HG02852 (cell line): ENCODE measurements around the gene UPF3A.
"Not testable (repeated sequence)": the region's sequence is repeated elsewhere in the genome, so short reads cannot be mapped to it uniquely, and the experiment has no call there.

Source experiments
- ATAC-seq: cut with Tn5 transposase; IDR thresholded peaks from one replicate; pipeline ENCODE4 v1.9.1; 2021; ENCODE audit warnings: mild to moderate bottlenecking, moderate library complexity; ENCODE audit not compliant: unreplicated experiment

UPF3A gene, protein sequence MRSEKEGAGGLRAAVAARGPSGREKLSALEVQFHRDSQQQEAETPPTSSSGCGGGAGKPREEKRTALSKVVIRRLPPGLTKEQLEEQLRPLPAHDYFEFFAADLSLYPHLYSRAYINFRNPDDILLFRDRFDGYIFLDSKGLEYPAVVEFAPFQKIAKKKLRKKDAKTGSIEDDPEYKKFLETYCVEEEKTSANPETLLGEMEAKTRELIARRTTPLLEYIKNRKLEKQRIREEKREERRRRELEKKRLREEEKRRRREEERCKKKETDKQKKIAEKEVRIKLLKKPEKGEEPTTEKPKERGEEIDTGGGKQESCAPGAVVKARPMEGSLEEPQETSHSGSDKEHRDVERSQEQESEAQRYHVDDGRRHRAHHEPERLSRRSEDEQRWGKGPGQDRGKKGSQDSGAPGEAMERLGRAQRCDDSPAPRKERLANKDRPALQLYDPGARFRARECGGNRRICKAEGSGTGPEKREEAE

DNA sequence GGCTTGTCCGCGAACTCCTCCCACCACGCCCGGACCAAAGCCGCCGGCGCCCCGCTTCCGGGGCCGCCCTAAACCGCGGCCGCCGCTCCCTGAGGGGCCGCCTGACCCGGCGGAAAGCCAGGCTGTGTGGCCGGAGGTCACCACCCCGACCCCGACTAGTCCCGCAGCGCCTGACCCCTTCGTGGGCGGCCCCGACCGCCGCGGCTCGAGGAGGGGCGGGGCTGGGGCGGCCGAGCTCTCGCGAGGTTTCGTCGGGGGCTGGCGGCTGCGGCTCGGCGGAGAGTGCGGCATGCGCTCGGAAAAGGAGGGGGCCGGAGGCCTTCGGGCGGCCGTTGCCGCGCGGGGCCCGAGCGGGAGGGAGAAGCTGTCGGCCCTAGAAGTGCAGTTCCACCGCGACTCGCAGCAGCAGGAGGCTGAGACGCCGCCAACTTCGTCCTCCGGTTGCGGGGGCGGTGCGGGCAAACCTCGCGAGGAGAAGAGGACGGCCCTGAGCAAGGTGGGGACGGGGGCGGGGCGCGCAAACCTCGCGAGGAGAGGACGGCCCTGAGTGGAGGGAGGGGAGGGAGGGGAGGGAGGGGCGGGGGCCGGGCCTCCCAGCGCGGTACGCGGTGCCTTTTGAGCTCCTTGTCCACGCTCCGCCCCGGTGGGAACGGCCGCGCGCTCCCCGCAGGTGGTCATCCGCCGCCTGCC is at the start of gene UPF3A:
TSS of gene UPF3A (plus strand) at position 251 of the 690 bp plus-strand sequence. CDS start at position 290, 39 bp downstream.
- ATAC-seq = peak; percentile 67

DNA sequence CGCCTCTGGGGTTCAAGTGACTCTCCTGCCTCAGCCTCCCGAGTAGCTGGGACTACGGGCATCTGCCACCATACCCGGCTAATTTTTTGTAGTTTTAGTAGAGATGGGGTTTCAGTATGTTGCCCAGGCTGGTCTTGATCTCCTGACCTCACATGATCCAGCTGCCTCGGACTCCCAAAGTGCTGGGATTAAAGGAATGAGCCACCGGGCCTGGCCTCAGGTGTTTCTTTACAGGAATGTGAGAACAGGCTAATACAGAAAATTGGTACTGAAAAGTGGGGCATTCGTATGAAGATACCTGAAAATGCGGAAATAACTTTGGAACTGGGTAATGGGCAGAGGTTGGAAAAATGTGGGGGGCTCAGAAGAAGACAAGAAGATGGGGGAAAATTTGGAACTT is 49.5 kb upstream of the UPF3A start:
- ATAC-seq = no peak

DNA sequence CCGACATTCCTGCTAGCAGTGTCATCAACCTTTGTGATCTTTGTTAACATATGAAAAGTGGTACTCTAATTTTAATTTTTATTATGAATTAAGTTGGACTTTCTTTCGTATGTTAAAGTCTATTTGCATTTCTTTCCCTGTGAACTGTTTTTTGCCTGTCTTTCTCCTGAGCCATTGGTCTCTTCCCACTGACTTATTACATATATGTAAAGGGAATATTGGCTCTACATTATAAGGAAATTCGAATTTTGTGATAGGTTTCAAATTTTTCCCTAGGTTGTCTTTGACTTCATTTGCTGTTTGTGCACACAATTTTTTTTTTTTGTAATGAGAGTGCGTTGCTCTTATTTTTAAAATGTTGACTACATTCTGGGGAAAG is 47.1 kb upstream of the UPF3A start:
- no peak for ATAC-seq

DNA sequence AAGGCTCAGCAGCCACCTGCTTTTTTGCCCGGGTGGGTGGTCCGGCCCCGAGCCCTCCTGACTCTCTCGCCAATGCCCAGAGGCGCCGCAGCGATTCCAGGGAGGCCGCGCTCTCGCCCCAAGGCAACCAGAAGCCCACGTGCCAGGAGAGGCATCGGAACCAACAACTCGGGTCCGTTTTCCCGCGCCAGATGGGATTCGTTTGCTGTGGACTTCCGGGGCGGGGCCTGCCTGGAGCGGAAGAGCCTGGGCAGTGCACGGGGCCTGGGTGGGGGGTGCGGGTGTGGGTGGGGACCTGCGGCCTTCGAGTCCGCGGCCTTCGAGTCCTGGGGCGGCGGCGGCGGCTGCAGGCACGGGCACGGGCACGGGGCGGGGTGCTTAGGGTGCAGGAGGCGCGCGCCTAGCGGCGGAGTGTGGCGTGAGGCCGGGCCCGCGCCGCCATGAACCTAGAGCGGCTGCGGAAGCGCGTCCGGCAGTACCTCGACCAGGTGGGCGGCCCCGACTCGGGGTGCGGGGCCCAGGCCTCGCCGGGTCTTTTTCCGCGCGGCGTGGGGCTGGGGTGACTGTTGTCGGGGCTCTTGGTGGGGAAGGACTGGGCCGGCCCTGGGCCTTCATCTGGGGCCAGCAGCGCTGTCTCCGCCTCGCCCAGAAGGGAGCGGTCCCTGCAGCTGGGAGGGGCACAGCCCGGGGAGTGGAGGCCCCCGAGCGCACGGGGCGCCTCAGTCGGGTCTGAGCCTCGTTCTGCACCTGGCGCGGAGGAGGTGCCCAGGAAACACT is 46.6 kb upstream of the UPF3A start, which contains the start of gene CDC16:
TSS of gene CDC16 (plus strand) at position 253 of the 777 bp plus-strand sequence. CDS start at position 441, 188 bp downstream.
- ATAC-seq = peak; percentile 95

DNA sequence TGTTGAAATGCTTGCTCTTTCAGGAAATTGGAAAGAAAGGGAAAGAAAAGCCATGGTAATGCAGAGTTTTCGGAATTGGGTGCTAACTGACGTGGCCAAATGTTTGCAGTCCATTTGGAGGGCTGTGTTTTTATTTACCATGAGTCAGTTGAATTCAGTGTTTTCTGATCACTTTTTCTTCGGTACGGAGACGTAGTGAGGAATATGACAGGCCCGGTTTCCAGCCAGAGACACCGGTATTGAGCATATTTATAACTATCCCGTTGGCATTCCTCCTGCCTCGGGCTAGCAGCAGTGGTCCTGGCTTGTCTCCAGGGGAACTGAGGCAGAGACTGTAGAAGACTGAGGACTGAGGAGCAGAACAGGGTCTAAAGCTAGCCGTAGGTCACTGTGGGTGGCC is 45.7 kb upstream of the UPF3A start:
- ATAC-seq = no peak

DNA sequence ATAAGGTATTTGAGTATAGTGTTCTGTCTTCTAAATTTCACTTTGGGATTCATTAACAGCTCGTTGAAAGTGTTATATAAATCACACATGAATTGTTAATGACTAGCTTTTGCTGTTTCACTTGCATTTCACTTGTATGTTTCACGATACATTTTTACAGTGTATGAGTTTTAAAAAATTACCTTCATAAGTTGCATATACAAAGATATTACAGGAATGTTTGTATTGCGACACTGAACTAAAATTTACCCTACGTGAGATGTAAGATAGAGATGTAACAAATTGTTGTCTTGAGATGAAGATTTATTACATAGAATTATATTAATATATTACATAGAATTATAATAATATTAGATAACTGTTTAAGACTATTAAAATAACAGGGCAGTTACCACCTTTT is 45.2 kb upstream of the UPF3A start:
- no peak for ATAC-seq

DNA sequence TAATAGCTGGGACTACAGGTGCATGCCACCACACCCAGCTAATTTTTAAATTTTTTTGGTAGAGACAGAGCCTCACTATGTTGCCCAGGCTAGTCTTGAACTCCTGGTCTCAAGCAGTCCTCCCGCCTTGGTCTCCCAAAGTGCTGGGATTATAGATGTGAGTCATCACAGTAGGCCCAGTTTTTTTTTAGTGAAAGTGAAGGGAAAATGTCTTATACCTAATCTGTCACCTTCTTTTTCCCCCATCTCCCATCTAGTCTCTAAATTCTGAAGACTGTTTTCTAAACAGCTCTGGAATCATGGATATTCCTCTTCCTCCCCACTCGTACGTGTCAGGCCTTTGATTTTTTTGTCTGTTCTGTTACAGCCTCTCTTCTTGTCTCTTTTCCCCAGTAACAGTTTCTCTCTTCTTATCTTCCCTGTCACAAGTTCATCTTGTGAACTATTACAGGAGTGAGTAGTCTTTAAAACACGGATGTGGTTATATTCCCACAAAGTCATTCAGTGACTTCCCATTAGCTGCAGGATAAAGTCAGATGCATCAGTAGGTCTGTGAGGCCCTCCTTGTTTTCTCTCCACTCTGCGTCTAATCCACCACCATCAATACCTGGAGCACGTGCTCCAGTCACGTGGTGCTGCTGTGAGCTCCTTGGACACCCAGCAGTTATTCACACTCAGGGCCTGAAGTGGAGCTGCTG is 43.8 kb upstream of the UPF3A start:
- no peak for ATAC-seq

DNA sequence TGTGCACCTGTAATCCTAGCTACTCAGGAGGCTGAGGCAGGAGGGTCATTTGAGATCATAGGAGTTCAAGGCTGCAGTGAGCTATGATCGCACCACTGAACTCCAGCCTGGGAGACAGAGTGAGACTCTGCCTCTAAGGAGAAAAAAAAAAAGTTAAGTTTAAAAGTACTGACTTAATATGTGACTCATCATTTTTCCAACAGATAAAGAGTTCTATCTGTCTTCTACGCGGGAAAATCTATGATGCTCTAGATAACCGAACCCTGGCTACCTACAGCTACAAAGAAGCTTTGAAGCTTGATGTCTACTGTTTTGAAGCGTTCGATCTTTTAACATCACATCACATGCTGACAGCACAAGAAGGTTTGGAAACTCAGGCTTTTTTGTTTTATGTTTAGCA is 39.5 kb upstream of the UPF3A start:
- ATAC-seq = no peak

DNA sequence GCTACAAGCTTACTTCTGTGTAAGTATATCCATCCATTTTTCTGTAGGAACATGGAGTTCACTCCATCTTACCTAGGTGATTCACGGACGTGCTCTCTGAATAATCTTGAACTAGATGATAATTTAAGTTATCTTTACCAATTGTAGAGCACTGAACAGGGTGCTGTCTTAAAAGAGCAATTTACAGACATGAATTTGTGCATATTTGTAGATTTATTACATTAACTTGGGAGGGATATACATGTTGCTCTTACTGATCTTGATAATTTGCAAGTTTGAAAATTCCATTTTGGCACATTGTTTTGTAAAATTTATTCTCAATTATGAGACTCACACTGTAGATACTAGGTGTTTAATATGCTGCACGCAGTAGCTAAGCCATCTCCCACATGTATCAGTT is 37.4 kb upstream of the UPF3A start:
- ATAC-seq = no peak

DNA sequence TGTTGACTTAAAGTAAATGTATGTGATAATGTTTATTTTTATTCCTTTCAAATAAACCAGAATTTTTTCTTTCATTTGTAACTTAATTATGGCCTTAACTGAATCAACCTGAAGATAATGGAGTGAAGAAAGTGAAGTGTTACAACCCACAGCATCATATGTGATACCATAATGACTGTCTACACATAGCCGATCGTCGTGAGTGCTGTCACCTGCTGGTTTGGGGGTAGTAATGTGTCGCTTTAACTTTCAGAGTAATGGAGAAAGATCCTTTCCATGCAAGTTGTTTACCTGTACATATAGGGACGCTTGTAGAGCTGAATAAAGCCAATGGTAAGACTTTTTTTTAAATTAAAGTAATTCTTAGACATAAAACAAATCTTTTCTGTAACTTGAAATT is 36.8 kb upstream of the UPF3A start:
- ATAC-seq = no peak

DNA sequence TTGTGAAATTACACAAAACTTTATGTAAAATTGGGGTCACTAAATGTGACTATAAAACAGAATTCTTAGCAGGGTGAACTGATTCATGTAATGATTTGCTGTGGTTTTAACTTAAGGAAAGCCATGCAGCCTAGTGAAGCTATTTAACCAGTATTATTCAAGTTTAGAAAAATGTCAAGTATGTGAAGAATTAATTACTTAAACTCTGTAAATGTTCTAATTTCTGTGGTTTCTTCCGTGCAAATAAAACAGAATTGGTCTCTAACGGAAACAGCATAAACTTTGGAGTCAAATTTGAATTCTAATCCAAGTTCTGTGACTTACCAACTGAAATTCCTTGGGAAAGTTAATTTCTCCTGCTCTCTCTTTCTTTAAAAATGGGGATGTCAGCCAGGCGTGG is 33.4 kb upstream of the UPF3A start:
- no peak for ATAC-seq

DNA sequence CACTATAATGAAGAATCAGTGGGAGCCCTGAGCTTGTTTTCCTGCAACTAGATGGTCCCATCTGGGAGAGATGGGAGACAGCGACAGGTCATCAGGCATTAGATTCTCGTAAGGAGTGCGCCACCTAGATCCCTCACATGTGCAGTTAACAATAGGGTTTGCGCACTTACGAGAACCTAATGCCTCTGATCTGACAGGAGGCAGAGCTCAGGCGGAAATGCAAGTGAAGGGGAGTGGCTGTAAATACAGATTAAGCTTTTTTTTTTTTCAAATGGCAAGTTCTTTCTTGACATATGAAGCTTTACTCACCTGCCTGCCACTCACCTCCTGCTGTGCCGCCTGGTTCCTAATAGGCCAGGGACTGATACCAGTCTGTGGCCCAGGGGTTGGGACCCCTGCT is 32.3 kb upstream of the UPF3A start:
- no peak for ATAC-seq

DNA sequence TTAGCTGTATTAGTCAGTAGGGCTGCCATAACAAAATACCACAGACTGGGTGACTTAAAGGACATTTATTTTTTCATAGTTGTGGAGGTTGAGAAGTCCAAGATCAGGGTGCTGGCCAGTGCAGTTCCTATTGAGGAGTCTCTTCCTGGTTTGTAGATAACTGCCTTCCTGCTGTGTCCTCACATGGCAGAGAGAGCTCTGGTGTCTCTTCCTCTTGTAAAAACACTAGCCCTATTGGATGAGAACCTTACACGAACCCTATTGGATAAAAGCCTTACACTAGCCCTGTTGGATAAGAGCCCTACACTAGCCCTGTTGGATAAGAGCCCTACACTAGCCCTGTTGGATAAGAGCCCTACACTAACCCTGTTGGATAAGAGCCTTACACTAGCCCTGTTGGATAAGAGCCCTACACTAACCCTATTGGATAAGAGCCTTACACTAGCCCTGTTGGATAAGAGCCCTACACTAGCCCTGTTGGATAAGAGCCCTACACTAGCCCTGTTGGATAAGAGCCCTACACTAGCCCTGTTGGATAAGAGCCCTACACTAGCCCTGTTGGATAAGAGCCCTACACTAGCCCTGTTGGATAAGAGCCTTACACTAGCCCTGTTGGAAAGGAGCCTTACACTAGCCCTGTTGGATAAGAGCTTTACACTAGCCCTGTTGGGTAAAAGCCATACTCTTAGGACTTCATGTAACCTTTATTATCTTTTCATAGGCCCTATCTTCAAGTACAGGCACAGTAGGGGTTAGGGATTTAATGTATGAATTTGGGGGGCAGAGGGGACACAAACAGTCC is 29.6 kb upstream of the UPF3A start:
- ATAC-seq = not testable (repeated sequence)

DNA sequence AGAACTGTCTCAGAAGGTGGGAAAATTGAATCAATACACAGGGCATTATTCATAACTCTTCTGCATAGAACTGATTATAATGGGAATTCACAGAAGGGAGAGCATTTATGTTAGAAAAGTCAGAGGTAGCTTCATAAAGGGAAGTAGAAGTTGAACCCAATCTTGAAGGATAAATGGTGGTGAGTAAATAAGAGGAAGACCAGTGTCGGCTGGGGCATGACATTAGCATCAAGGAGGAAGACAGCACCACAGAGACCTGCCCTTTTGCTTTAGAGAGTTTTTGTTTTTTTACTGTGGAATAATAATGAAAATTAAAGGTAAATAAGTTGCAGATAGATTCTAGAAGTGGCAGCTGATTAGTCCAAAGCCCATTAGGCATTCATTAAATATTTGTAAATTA is 24.9 kb upstream of the UPF3A start:
- no peak for ATAC-seq

DNA sequence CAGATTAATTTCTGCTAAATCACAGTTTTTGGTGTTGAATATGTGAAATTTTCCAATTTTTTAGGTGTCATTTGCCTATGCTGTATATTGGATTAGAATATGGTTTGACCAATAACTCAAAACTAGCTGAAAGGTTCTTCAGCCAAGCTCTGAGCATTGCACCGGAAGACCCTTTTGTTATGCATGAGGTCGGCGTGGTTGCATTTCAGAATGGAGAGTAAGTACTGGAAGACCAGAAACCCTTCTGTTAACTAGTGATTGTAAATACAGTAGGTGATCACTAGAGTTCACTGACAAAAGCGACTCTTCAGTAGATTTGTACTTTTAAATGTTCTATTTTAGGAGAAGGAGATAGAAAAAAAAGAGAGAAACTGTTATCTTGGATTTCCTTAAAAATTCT is 24.4 kb upstream of the UPF3A start:
- no peak for ATAC-seq

DNA sequence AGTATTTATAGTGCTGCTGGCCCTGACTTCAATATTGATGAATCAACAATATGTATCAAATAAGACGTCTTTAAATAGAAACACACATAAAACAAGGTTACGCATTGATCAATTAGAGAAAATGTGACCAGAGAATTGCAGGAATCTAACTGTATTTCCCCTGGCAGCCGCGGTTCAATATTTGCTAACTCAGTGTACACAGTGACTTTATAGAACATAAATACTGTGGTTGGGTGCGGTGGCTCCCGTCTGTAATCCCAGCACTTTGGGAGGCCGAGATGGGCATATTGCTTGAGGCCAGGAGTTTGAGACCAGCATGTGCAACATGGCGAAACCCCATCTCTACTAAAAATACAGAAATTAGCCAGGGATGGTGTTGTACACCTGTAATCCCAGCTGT is 22.8 kb upstream of the UPF3A start:
- no peak for ATAC-seq

DNA sequence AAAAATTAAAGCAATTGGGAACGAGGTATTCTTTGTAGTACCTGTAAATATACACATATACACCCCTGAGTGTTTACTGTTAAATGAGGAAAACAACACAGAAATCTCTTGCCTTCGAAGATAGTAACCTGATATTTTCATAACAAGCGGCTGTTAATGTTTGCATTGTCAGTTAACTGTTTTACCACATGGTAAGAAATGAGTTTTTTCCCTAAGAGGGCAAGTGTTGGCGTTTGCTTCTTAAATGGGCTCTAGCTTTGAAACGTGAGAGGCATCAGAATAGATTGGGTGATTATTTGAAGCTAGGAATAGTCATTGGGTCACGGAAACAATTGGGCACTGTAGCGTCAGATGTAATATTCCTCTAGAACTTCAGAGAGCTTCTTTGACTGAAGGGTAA is 22.0 kb upstream of the UPF3A start:
- no peak for ATAC-seq

DNA sequence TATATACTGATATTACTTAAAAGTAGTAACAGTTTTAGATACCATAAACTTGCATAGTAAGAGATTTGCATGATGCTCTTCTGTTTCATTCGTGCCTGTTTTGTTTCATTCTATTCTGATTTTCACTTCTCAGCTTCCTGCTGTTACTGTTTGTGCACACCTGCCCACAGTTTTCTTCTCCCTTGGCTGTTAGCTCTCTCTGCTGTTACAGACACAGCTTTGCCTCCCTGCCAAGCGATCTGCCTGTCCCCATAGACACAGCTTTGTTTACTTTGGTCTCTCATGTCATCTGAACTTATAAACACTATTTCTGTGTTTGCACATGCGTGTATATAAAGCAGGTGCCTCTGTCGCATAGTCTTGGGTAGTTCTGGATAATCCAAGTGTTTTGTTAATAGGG is 21.4 kb upstream of the UPF3A start:
- ATAC-seq = peak; percentile 68

DNA sequence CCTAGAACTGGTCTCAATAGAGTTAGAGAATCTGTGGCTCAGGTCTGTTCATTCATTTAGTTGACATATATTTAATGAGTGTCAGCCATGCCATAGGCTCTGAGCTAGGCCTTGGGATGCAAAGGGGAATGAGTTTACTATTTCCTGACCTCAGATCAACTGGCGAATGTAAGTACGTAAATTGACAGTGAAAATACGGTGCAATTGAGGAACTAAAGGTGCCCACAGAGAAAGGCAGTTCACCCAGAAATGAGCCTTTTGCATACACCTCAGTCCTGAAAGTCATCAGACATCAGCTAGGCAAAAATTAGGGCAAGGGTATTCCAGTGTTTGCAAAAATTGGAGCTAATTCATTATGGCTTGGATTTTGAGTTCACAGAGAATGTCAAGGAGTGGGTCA is 20.6 kb upstream of the UPF3A start:
- ATAC-seq = no peak

DNA sequence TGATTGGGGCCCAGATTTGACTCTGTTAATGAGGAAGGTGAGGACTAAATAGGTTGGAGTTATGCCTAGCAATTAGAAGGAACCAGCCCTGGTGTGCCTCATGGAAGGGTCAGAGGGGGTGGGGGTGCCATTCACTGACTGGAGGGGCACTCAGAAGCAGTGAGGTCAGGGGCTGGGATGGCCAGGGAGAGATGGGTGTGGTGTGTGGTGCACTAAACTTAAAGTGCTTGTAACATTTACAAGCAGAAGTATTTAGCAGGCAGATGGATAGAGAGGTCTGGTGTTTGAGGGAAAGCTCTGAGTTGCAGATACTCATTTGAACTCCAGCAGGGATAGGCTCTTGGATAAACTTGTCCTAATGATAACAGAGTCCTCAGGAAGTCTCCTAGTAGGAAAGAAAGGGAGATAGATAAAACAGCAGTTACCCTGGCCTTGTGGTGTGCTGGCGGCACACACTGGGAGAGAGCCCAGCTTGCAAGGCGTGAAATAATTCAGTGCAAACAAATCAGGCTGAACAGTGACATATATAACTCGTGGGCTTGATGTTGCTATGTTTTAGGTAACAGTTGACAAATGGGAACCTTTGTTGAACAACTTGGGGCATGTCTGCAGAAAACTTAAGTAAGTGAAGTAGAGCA is 20.0 kb upstream of the UPF3A start:
- ATAC-seq = no peak
